Measurements from ENCODE around the gene S100A5.

DNA sequence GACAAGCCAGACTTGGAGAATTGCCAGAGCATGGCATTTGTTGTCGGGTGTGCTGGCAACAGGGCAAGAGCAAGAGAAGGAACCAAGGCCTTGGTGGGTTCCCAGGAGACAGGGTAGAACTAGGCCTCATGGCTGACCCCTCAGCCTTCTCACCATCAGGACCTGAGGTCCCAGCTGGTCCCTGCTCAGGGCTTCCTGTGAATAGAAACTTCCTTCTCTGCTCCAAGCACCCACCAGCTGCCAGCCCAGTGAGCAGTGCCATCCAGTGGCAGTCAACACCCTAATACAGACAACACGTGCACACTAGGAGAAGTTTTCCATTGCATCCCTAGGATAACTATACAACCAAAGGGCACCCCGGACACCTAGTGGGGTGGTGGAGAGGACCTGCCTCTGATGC, 27.7 kb downstream of the S100A5 start:
- TF ChIP-seq EZH2phosphoT487 (IDR thresholded peaks at IDR 0.05; ENCODE audit: borderline replicate concordance, low read length), result no peak
- TF ChIP-seq, protein P1, sequence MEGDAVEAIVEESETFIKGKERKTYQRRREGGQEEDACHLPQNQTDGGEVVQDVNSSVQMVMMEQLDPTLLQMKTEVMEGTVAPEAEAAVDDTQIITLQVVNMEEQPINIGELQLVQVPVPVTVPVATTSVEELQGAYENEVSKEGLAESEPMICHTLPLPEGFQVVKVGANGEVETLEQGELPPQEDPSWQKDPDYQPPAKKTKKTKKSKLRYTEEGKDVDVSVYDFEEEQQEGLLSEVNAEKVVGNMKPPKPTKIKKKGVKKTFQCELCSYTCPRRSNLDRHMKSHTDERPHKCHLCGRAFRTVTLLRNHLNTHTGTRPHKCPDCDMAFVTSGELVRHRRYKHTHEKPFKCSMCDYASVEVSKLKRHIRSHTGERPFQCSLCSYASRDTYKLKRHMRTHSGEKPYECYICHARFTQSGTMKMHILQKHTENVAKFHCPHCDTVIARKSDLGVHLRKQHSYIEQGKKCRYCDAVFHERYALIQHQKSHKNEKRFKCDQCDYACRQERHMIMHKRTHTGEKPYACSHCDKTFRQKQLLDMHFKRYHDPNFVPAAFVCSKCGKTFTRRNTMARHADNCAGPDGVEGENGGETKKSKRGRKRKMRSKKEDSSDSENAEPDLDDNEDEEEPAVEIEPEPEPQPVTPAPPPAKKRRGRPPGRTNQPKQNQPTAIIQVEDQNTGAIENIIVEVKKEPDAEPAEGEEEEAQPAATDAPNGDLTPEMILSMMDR (IDR thresholded peaks at IDR 0.05; ENCODE audit: low read depth, low read length, poor library complexity, severe bottlenecking), result no peak

Data from DOHH2 (cell line).